Measurements from ENCODE around the gene PLEKHG1.

PLEKHG1 gene

GRCh38 chr6:150599199-150600009, at the start of gene PLEKHG1:
TSS of gene PLEKHG1 (plus strand) at chr6:150599885. CDS start at chr6:150733682, 133,797 bp downstream.
- no peak for DNase-seq

DNA sequence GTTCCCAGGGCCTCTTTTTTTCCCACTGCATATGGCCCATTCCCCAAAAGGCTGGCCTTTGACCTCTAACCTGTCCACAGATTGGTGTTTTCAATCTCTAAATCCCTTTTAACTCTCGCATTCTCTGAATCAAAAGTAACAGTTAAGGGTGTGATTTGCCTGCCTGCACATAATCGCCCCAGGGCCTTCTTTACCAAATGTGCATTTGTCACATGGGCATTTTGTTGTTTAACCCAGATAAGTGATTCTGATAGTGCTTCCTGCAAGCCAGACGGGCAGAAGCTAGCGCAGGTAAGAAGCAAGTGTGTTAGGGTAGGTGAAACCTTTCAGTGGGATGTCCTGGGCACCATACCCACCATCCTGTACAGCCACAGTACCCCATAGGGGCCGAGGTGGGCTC, 49.4 kb upstream of the PLEKHG1 start:
- DNase-seq, result no peak

GRCh38 chr6:150557043-150557599, 42.6 kb upstream of the PLEKHG1 start:
- DNase-seq, result no peak

DNA sequence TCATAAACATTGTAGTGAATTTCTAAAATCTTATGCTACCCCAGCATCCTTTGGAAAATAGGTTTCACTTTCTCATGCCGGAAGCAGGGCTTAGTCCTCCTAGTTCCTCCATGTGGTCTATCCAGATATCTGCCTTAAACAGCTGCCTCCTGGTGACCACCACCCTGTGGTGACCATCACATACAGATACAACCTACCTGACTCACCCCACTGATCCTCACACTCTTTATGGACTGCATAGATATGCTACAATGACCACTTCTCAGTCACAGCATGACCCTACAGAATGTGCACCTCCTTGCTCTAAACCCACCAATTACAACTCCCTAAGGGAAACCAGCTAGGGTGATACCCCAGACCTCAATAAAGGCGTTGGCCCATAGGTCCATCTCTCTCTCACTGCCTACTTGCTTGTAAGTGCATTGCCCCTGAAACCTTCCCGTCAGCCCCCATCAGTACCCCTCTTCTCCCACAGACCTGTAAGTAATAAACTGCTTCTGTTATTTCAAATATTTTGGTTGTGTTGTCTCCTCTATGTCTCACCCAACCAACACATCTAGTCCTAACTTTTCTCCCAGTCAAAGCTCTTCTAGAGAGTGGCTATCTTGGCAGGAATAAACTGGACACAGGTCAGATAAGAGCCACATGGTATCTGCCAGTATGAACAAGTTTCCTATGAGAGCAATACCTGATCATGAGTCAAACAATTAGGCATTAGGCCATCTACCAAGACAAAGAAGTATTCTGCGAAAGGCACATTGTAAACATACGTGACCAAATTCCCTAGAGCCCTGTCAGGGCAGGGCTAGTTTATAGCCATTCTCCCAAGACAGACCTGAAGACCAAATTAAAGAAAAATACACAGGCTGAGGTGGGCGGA, 39.4 kb upstream of the PLEKHG1 start:
- no peak for DNase-seq

GRCh38 chr6:150560884-150561219, 38.8 kb upstream of the PLEKHG1 start:
- DNase-seq, result no peak

- no peak for DNase-seq
These were observed 33.7 kb upstream of the PLEKHG1 start for GRCh38 chr6:150565945-150566344.

- DNase-seq, result no peak
These were observed 33.2 kb upstream of the PLEKHG1 start for GRCh38 chr6:150566486-150566885.

DNA sequence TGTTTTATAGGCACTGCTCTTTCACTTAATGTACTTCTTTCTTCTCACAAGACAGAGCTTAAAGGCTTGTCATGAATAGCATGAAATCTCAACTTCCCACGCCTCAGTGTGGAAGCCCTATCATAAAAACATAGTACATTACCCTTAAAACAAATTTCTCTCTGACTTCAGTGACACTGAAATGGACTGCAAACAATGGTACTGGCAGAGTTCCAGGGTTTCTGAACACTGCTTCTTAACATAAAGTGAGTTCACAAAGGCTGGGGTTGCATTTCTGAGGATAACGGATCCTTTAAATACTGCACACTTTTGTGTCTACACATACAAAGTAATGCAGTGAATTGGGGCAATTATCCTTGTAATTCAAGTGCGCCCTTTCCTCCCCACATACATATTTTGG, 32.3 kb upstream of the PLEKHG1 start:
- DNase-seq, result peak; percentile 36

DNA sequence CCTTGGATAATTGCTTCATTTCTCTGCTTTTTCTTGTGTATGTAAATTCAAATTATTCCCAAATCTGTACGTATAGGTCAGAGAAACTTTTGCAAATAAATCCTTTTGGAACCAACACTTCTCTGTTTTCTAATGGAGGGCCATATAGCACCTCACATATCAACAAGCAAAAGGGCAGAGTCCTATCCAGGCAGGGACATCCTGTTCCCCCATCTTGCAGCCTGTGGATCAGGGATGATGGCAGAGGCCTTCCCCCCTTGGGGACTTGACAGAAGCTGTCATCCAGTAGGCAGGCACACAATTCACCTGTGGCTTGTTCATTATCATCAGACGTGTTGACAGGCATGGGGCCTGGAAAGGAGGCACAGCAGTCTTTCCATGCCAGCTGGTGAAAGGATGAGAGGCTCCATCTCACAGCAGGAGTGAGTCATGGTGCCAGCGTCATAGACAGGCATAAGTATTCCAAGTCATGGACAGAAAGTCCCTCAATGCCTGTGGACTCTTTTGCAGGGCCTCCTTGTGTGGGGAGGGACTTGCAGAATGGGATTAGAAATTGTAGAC, 31.8 kb upstream of the PLEKHG1 start:
- no peak for DNase-seq

DNA sequence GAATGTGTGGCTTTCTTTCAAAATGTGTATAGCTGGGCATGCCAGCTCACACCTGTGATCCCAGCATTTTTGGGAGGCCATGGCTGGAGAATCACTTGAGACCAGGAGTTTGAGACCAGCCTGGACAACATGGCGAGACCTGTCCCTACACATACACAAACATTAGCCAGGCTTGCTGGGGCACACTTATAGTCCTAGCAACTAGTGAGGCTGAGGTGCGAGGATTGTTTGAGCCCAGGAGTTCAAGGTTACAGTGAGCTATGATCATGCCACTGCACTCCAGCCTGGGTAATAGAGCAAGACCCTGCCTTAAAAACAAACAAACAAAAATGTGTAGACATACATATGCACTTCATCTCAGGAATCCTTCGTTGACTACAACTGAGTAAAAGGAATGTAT, 31.1 kb upstream of the PLEKHG1 start:
- DNase-seq, result no peak

DNA sequence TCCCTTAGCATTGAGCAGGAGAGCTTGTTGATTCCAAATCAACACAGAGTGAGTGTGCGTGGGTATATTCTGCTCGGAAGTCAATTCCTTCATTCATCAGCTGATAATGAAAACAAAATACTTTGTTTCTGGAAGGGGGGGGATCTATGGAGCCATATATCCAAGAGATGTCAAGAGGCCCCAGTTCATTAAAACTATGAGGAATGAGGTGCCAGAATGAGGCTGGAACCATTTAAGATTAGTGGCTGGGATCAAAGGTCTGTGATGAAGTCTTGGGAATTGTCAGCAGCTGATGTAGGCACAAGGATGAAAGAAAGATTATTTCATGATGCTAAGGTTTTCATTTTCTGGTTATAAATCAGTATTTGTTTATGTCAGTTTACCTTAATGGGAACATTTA, 30.5 kb upstream of the PLEKHG1 start:
- no peak for DNase-seq

- DNase-seq, result no peak
These were observed 26.5 kb upstream of the PLEKHG1 start for GRCh38 chr6:150573041-150573681.

DNA sequence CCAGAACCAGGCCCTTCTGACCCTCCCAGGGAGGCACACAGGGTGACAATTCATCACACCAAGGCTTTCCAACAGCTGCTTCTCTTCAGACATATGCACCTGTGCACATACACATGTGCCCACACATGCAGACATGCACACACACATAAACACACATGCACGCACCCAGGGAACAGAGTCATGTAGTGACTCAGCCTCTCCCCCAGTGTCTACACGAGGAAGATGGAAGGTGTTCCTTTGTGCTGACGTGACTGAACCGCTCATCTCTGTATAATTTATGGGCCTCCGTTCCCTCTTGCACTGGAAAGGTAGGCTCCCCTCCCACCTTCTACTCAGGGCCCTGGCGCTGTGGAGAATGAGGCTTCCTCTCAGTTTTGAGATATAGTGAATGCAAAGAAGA, 23.8 kb upstream of the PLEKHG1 start:
- no peak for DNase-seq

GRCh38 chr6:150576651-150577226, 22.9 kb upstream of the PLEKHG1 start:
- no peak for DNase-seq

DNA sequence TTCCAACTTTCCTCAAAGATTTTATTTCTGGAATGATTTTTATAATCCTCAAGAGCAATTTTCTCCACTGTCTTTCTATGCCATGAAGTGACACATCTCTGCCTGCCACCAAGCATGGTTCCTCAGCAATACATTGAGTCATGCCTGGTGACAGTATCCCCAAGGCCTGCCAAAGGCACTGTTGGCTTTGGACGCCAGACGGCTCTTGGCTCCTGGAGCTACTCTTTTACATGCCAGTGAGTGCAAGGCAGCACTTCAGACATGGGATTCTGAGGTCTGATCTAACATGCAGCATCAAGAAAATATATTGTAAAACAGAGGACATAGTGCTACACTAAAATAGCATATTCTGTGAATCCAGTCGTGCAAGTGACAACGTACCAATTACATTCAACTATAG, 20.1 kb upstream of the PLEKHG1 start:
- DNase-seq, result no peak

GRCh38 chr6:150580489-150580888, 19.2 kb upstream of the PLEKHG1 start:
- DNase-seq, result no peak

GRCh38 chr6:150584065-150584464, 15.6 kb upstream of the PLEKHG1 start:
- no peak for DNase-seq

DNA sequence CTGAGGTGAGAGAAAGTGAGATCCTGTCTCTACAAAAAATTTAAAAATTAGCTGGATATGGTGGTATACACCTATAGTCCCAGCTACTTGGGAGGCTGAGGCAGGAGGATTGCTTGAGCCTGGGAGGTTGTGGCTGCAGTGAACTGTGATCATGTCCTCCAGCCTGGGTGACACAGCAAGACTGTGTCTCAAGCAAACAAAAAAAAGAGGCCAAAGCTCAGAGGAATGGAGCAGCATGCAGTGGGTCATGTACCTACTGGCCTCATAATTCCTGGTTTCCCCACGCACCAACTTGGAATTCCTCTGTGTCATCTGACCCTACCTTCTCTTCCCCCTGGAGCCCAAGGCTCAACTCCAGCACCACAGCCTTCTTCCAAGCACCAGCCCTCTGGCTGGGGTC, 15.1 kb upstream of the PLEKHG1 start:
- DNase-seq, result no peak

DNA sequence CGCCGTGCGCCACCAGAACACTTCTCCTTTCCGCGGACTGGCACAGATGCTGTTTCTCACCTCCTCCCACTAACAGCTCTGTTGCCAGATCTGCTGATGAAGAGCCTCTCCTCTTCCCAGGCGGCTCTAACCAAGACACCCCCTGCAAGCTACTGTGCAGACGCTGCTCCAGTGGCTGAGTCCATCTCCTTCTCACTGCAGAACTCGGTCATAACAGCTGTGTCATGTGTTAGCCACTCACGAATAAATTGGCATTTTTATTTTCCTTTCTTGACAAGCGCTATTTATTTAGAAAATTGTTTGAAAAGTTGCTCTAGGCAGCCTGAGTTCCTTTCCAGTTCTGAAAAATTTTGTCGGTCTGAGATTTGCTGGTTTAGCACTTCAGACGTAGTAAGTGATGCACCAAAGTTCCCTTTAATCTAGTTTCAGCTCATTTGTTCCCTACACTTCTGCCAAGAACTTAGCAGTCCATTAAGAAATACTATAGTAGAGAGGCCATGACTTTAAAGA, 12.8 kb upstream of the PLEKHG1 start:
- DNase-seq, result no peak

GRCh38 chr6:150587637-150588036, 12.0 kb upstream of the PLEKHG1 start:
- no peak for DNase-seq

DNA sequence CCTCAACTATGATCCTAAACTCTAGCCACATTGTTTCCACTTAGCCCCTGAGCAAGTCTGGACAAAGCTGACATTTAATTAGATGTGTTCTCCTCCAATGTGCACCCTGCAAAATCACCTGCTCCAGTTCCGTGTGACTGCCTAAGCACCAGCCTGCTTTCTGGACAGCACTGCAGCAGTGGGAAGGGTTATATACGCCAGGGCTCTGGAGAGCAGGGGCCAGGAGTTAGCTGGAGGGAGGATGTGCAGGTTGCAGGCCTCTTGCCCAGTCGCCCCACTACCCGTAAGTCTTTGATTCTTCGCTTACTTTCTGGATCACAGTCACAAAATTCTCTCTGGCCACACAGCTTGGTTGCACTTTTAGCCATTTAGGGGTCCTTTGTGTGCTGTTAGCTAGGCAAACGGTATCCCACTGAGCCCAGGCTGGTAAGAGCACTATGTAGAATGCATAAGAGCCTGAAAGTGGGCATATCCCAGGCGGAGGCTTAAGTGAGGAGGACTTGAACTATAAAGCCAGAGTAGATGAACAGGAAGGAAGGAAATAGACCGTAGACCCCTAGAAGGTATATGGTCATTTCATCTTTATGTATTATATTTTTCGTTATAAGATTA, 10.7 kb upstream of the PLEKHG1 start:
- DNase-seq, result no peak

GRCh38 chr6:150589852-150590251, 9.8 kb upstream of the PLEKHG1 start:
- DNase-seq, result no peak

All from NCI-H2227 treated with DMSO at 0.1 percent for 48 hours (cell line).